ENCODE results near the gene TDRD9.
"Not testable (repeated sequence)": the region's sequence is repeated elsewhere in the genome, so short reads cannot be mapped to it uniquely, and the experiment has no call there.

The TDRD9 gene

GRCh38 chr14:103930051-103930604 lies 1.9 kb downstream of the TDRD9 start:
- DNase-seq = no peak

- no peak for DNase-seq
Measured at GRCh38 chr14:103931422-103931821, 3.2 kb downstream of the TDRD9 start.

DNA sequence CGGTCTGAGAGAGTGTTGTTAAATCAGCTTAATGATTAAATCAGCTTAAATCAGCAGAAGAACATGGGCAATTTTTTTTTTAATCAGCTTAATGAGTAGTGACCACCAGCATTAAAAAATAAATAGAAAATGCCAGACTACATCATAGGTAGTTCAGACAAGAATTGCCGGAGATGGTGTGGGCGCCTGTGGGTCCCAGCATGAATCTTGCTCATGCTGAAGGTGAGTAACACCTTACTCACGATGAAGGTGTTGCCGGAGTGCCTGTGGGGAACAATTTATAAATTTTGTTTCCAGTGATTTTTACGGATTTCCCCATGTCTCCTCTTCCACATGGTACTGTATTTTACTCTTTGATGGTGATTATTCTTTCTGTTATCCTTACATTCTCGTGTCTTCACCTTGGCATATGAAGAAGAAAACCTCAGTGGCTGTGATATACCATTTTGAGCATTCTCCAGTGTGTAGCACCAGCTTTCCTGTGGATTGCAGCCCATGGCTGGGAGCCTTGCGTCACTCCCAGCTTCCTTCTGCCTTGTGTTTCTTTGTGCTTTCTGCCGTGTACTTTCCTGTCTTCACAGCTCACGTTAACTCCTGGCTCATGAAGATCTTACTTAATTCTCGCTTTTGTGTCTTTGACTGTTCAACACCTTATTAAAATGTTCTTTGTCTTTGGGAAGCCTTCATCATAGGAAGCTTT lies 4.7 kb downstream of the TDRD9 start:
- DNase-seq = no peak

DNA sequence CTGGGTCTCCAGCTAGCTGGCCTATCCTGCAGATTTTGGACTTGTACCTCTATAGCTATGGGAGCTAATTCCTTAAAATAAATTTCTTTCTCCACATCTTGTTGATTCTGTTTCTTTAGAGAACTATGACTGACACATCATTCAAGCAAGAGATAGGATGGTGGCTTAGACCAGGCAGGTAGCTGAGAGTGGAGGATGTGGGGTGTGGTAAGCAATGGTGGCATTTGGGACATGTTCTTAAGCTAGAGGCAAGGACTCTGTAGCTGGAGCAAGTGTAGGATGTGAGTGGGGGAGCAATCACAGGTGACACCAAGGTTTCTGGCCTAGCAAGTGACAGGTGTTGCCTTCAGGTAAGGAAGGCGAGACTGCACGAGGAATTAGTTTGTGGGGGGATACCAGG lies 6.8 kb downstream of the TDRD9 start:
- DNase-seq = no peak

DNA sequence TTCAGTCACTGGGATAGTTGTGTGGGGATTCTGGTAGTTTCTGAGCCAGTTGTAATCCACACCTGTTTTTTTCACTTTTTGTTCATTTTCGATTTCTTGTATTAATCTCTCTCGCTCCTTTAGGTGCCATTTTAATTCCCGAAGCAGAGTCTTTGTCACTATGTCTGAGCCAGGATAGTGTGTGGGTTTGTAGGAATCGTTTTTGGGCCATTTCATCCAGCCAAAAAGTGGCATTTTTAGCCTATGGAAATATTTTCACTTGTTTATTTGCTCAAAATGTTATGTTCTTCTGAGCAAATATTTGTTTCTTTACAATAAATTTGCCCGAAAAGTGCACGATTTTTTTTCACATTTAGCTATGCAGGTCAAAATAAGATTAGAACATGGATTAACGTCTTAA lies 13.2 kb downstream of the TDRD9 start:
- no peak for DNase-seq

GRCh38 chr14:103941973-103942736 lies 13.9 kb downstream of the TDRD9 start, which contains the start of gene RD3L:
Gene RD3L, minus strand, starts transcription at chr14:103942529. Its CDS starts 834 bp downstream, at chr14:103941695.
- no peak for DNase-seq

DNA sequence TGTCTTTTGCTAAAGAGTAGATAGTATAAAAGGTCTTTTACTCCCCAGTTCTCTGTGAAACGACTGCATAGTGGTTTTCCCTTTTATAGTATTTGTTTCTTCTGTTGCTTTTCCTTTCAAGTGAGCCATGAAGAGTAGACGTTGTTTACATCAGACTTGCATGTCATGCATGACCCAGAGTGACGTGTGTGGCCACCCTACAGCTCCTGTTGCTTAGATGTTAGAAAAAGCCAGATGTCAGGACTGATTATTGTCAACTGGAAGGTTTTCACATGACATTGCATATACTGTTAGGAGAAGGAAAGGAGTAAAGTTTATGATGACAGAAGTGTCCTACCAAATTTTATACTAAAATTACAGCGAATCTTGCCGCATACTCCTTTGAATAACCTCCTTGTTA lies 15.4 kb downstream of the TDRD9 start:
- no peak for DNase-seq

DNA sequence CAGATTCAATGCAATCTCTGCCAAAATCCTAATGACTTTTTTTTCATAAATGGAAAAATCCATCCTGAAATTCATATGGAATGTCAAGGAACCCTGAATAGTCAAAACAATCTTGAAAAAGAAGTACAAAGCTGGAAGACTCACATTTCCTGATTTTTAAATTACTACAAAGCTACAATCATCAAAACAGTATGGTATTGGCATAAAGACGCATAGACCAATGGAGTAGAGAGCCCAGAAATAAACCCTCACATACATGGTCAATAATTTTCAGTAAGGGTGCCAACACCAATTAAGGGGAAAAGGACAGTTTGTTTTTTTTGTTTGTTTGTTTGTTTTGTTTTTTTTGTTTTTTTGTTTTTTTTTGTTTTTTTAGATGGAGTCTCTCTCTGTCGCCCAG lies 18.7 kb downstream of the TDRD9 start:
- no peak for DNase-seq

GRCh38 chr14:103948442-103948841 lies 20.2 kb downstream of the TDRD9 start:
- no peak for DNase-seq

GRCh38 chr14:103949131-103949790 lies 21.0 kb downstream of the TDRD9 start:
- DNase-seq = no peak

DNA sequence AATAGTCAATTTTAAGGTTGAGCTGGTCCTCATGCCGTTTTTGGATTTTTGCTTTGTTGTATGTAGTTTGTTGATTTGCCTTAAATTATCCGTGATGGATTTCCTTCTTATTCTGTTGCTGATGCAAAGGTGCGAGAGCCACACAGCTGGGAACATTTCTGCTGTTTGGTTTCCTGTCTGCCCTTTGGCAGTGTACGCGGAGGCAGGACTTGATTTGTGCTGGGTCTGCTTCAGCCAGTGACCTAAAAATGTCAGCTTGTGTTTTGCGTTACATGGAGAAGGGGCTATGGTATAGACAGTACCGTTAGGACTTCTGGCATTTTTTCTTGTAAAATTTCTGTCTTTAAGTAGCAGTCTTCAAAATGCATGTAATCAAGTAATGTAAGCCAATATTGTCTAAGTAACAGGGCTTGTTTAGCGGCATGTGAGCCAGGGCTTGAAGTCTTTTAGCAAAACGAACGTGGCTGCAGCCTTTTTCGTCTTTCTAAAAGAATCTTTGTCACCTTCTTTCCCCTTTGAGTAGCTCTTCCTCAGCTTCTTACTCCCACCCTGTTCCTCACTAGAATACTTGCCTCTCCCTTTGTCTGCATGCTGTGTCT lies 32.3 kb downstream of the TDRD9 start:
- no peak for DNase-seq

- DNase-seq = no peak
Measured at GRCh38 chr14:103961928-103962578, 33.8 kb downstream of the TDRD9 start.

DNA sequence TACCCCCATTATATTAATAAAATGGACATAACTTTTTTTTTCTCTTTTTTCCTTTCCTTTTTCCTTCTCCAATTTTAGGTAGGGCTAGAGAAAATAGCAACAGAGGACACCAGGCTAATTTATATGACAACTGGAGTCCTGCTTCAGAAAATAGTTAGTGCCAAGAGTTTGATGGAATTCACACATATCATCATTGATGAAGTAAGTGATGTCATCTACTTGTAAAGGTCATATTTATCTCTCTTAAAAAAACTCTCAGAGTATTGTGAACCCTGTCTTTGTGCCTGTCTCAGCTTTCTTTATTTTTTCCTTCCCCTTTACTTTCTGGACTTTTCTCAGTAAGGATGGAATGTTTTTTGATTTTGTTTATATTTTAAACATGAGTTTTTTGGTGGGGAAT lies 38.4 kb downstream of the TDRD9 start:
- DNase-seq = no peak

- DNase-seq = no peak
Measured at GRCh38 chr14:103969961-103970360, 41.7 kb downstream of the TDRD9 start.

- DNase-seq = no peak
Measured at GRCh38 chr14:103973354-103973753, 45.1 kb downstream of the TDRD9 start.

GRCh38 chr14:103974575-103974974 lies 46.3 kb downstream of the TDRD9 start:
- no peak for DNase-seq

- DNase-seq = not testable (repeated sequence)
Measured at GRCh38 chr14:103980623-103981238, 52.5 kb downstream of the TDRD9 start.

DNA sequence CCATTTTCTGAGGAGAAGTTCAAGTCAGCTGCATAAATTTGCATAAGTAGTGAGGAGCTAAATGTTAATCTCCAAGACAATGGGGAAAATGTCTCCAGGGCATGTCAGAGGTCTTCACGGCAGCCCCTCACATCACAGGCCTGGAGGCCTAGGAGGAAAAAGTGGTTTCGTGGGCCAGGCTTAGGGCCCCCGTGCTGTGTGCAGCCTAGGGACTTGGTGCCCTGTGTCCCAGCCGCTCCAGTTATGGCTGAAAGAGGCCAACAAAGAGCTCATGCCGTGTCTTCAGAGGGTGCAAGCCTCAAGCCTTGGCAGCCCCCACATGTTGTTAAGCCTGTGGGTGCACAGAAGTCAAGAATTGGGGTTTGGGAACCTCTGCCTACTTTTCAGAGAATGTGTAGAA lies 55.9 kb downstream of the TDRD9 start:
- DNase-seq = no peak

- no peak for DNase-seq
Measured at GRCh38 chr14:103989034-103989433, 60.8 kb downstream of the TDRD9 start.

GRCh38 chr14:103989964-103990363 lies 61.7 kb downstream of the TDRD9 start:
- DNase-seq = no peak

DNA sequence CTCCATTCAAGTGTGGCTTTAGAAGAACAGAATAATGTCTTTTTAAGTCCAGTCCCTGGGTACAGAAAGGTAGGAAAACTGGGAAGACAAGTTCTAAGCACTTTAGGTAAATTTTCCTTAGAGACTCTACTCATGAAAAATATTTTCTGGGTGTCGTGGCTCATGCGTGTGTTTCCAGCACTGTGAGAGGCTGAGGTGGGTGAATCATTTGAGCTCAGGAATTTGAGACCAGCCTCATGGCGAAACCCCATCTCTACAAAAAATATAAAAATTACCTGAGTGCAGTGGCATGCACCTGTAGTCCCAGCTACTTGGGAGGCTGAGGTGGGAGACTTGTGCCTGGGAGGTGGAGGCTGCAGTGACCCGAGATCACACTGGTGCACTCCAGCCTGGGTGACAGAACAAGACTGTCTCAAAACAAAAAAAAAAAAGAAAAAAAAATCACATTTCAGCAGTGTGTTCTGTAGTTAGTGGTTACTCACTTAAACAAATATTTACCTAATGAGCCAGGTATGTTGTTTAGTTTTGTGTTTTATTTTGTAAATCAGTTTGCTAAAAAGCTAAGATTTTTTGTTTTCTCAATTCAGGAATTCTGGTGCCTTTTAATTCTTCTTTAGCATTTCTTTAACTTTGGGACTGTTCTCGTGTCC lies 66.4 kb downstream of the TDRD9 start:
- no peak for DNase-seq

GRCh38 chr14:103995876-103996275 lies 67.6 kb downstream of the TDRD9 start:
- no peak for DNase-seq
